NCI-H2107 treated with DMSO at 0.1 percent for 48 hours (cell line): ENCODE results near the gene EML5.
"Not testable (repeated sequence)": the region's sequence is repeated elsewhere in the genome, so short reads cannot be mapped to it uniquely, and the experiment has no call there.

Experiments
- DNase-seq: peaks from one replicate; lab custom pipeline; 2025; ENCODE audit not compliant: unreplicated experiment; lab: John Stamatoyannopoulos, UW

EML5 gene

GRCh38 chr14:88792473-88793258 lies at the start of gene EML5:
EML5 (minus strand) TSS chr14:88792953; CDS start chr14:88792503, 450 bp downstream.
- DNase-seq: peak; percentile 77

- DNase-seq: no peak
Measured at GRCh38 chr14:88842414-88842813, 49.7 kb upstream of the EML5 start.

- no peak for DNase-seq
Measured at GRCh38 chr14:88841741-88842140, 49.0 kb upstream of the EML5 start.

DNA sequence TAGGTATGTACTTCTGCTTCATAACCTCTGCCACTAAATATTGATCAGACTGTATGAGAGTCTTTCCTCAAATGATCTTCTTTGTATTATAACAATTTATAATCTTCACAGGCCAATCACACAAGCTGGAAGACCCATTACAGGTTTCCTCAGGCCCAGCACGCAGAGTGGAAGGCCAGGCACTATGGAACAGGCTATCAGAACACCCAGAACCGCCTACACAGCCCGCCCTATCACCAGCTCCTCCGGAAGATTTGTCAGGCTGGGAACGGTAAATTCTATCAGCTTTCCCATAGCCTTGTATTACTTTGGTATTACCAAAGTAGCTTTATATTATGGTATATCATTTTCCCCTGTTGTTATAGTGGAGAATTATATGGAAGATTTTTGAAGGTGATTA lies 48.2 kb upstream of the EML5 start:
- no peak for DNase-seq

GRCh38 chr14:88838015-88838414 lies 45.3 kb upstream of the EML5 start:
- peak; percentile 91 for DNase-seq

- DNase-seq: no peak
Measured at GRCh38 chr14:88837495-88837894, 44.7 kb upstream of the EML5 start.

- no peak for DNase-seq
Measured at GRCh38 chr14:88835661-88836060, 42.9 kb upstream of the EML5 start.

- no peak for DNase-seq
Measured at GRCh38 chr14:88834883-88835431, 42.2 kb upstream of the EML5 start.

GRCh38 chr14:88831284-88831683 lies 38.5 kb upstream of the EML5 start:
- no peak for DNase-seq

- DNase-seq: no peak
Measured at GRCh38 chr14:88829685-88830302, 37.0 kb upstream of the EML5 start.

DNA sequence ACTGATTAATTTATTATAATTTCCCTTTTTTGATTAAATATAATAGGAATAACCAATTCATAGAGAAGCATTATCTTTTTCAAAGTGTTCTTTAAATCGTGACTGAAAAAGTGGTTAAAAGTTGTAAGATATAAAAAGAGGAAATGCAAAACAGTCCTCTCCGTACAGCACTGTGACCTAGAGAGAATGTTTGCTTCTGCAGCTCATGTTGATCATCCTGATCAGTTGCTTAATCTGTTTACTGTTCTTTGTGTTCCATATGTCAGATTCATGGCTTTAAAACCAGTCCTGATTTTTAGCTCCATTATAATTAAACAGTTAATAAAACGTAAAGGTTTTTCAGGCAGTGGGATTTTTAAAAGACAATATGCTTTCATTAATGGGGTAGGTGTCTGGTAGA lies 36.4 kb upstream of the EML5 start:
- DNase-seq: no peak

DNA sequence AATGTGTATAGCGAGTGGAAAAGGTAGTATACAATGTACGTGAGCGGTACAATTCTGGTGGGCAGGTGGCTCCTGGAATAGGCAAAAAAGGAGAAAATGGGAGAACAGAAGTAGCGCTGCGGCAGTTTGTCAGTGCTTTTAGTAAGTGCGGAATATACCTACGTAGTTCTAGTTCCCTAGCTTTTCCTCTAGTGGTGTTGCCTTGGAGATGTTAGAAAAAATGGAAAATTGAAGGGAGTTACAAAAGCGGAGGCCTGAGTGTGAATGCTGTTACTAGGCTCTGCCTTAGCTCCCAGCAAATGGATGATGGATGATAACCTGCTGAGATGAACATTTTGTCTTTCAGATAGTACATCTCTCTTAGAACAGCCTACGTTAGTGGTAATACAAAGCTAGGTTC lies 32.8 kb upstream of the EML5 start:
- no peak for DNase-seq

GRCh38 chr14:88825078-88825458 lies 32.3 kb upstream of the EML5 start:
- DNase-seq: no peak

DNA sequence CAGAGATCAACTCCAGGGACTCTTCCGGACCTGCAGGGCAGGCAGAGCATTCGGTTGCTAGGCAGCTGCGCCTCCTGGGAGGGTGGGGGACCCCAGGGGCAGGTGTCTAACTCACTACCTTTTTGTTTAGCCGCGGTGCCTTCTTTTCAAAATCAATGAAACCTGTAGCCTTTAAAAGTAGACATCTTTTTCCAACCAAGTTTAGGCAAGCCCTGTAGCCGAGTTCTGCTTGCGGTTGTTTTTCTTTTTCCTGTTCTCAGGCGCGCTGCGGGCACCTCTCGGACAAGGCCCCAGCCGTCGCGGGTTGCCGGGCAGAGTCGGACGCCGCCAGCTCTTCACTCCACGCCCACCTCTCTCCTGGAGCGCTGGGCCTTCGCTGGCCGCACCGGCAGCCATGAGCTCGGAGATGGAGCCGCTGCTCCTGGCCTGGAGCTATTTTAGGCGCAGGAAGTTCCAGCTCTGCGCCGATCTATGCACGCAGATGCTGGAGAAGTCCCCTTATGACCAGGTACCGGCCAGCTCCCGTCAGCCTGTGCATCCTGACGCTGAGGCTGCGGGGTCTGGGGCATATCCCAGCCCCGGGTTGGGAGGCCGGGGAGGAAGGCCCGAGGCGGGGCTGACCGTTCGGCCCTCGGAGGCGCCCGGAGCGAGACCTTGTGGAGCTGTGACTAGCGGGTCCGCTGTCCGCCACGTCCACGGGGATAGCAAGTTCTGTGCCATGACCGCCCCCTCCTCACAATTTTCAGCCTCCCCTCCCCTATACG lies 31.7 kb upstream of the EML5 start, which contains the start of gene TTC8:
Gene TTC8 (plus strand): TSS at position 338 of the 764 bp plus-strand sequence. CDS start 57 bp downstream, at position 395.
- DNase-seq: peak; percentile 97

- DNase-seq: no peak
Measured at GRCh38 chr14:88823968-88824313, 31.2 kb upstream of the EML5 start.

DNA sequence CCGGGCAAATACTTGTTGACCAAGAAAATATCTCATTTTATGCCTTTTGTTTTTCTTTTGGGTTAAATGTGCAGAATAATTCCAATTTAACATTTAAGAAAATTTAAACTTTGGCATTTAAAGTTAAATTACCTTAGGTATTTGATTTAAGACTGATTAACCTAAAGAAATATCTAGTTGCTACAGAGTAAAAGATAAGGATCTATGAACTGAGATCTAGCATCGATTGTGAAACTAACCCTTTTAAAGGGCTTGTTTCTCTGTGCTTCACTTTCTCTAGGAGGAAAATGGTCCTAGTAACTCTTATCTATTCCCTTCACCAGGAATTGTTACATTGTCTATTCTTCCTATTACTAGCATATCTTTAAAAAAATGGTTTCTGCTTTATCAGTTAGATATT lies 29.1 kb upstream of the EML5 start:
- DNase-seq: no peak

- DNase-seq: no peak
Measured at GRCh38 chr14:88821378-88821777, 28.6 kb upstream of the EML5 start.

- DNase-seq: not testable (repeated sequence)
Measured at GRCh38 chr14:88819674-88820073, 26.9 kb upstream of the EML5 start.

DNA sequence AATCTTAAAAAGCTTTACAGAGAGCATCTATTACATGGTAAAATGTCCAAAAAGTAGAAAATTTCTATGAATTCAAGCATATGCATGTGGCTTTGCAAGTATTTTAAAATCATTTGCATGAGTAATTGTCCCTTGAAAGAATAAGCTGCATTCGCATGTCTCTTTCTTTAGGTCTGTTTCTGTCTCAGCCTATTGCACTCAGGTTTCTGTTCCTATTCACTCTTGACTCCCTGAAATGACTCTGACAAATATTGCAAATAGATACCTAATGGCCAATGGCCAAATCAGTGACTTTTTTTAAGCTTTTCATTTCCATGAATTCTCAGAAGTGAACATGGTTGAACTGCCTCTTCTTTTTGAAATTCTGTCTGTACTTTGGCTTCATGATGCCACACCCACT lies 25.3 kb upstream of the EML5 start:
- DNase-seq: no peak

DNA sequence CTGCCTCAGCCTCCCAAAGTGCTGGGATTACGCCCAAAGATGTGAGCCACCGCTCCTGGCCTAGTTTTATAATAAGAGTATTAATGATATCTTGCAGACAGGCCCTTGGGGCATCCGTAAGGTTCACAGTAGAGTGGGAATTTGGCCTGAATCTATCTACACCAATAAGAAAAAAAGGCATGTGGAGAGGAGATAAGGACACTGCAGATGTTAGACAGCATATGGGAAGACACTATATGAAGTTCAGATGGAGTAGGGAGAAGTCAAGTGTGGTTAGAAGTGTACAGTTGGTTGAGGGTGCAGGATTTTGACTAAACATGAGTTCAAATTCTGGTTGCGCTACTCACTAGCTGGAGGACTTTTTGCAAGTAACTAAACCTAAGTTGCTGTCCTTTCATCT lies 23.2 kb upstream of the EML5 start:
- DNase-seq: no peak

DNA sequence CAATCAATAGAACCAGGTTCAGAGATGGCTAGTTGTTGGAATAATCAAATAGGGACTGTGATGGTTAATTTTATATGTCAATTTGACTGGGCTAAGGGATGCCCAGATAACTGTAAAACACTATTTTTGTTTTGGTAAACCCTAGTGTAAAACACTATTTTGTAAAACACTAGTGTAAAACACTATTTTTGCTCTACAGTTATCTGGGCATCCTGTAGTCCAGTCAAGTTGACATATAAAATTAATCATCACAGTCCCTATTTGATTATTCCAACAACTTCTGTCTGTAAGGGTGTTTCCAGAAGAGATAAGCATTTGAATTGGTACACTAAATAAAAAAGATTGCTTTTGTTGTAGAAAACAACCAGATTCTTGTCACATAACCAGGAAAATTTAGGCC lies 15.6 kb upstream of the EML5 start:
- DNase-seq: no peak

DNA sequence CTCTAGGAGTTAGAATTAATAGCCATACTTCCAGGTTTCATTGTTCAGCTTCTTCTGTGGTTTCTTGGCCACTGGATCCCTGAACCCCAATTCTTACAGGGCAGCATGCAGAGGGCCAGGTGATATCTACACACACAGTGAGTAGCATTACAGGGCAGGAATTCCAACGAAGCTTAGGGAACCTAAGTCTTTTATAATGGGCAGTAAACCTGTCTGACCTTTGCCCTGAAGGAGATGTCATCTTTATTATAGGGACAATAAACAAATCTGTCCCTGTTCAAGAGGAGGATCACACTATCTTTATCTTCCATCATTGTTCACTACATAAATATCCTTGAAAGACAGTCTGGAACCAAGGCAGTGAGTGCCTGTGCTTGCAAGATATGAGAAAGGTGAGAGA lies 11.7 kb upstream of the EML5 start:
- DNase-seq: no peak
